Measurements from ENCODE around the gene MRTFA.
"Not testable (repeated sequence)": the region's sequence is repeated elsewhere in the genome, so short reads cannot be mapped to it uniquely, and the experiment has no call there.

Gene MRTFA

DNA sequence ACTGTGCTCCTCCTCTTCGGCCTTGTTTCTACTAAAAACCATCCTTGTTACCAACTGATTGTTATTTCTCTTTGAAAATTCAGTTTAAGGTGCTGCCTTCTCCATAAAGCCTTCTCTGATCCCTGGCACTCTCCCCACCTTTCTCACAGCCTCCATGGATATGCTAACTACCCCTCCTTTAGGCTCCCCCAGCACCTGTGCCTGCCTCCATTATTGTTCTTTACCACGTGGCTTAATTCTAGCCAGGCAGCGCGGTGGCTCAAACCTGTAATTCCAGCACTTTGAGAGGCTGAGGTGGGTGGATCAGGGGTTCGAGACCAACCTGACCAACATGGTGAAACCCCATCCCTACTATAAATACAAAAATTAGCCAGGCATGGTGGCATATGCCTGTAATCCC is 96.3 kb downstream of the MRTFA start:
- H3K4me3 ChIP-seq (ENCODE audit: control insufficient read depth, low read depth, low read length), result no peak overlapping the region
- no peak for TF ChIP-seq CTCF (IDR thresholded peaks at IDR 0.05; ENCODE audit: control insufficient read depth, insufficient read depth, low read depth, low read length, missing control alignments)
- no peak for DNase-seq (ENCODE audit: low read depth)

- DNase-seq (ENCODE audit: low read depth); H3K4me3 ChIP-seq (ENCODE audit: control insufficient read depth, low read depth, low read length): not testable (repeated sequence)
Measured at GRCh38 chr22:40536149-40536548, 100.4 kb downstream of the MRTFA start.

DNA sequence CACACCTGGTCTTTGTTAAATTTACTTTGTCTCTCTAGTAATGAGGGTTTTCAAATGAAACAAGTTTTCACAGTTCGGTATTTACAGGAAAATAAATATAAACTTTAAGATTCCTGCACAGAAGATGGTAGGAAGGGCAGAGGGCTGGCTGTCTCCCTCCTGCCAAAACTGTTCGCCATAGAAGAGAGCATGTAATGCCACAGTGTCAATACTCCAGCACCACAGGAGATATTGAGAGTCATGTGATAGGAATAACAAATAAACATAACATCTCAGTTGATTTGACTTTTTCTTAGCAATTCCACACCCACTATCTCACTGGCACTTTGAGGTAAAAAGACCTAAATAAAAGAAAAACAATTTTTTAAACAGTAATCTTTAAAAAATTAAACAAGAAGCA is 100.9 kb downstream of the MRTFA start:
- no peak for DNase-seq (ENCODE audit: low read depth)
- no peak for TF ChIP-seq CTCF (IDR thresholded peaks at IDR 0.05; ENCODE audit: control insufficient read depth, insufficient read depth, low read depth, low read length, missing control alignments)
- no peak overlapping the region for H3K4me3 ChIP-seq (ENCODE audit: control insufficient read depth, low read depth, low read length)

DNA sequence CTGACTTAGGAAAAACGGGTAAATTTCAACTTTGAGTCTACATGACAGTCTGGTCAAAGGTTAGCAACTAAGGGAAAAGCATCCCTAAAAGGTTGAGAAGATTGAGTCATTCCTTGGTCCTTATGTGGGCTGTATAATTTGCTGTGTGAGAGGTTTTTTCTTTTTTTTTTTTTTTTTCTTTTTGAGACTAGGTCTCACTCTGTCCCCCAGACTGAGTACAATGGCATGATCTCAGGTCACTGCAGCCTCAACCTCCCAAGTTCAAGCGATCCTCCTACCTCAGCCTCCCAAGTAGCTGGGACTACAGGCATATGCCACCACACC is 101.4 kb downstream of the MRTFA start:
- no peak for TF ChIP-seq CTCF (IDR thresholded peaks at IDR 0.05; ENCODE audit: control insufficient read depth, insufficient read depth, low read depth, low read length, missing control alignments)

GRCh38 chr22:40534379-40535188 is 101.9 kb downstream of the MRTFA start:
- TF ChIP-seq CTCF (IDR thresholded peaks at IDR 0.05; ENCODE audit: control insufficient read depth, insufficient read depth, low read depth, low read length, missing control alignments), result no peak
- no peak for DNase-seq (ENCODE audit: low read depth)
- no peak overlapping the region; the same call in 1 of the 2 replicates for H3K4me3 ChIP-seq (ENCODE audit: control insufficient read depth, low read depth, low read length)

More for the DNA sequence above, 101.4 kb downstream of the MRTFA start:
- no peak overlapping the region for H3K4me3 ChIP-seq (ENCODE audit: control insufficient read depth, low read depth, low read length)
- DNase-seq (ENCODE audit: low read depth), result no peak

- H3K4me3 ChIP-seq (ENCODE audit: control insufficient read depth, low read depth, low read length), result peak overlapping the region; percentile 20
- no peak for DNase-seq (ENCODE audit: low read depth)
- TF ChIP-seq CTCF (IDR thresholded peaks at IDR 0.05; ENCODE audit: control insufficient read depth, insufficient read depth, low read depth, low read length, missing control alignments), result no peak
Measured at GRCh38 chr22:40533712-40534378, 102.7 kb downstream of the MRTFA start.
